Breast epithelium (tissue), 4 donors: ENCODE measurements around the gene SGTB. TPM values are rescaled to one million over a fixed set of nuclear protein-coding genes. Genes with fewer than 3 reads are reported as not detected.
"Not testable (repeated sequence)": the region's sequence is repeated elsewhere in the genome, so short reads cannot be mapped to it uniquely, and the experiment has no call there.

ENCODE experiments used
- DNase-seq, 2 donors: peaks; one replicate each; pipeline ENCODE4 v3.0.0-alpha.2; 2019; ENCODE audit warnings: low spot score in 2 of 2
- H3K27ac ChIP-seq, 2 donors: fragments of 200-600 bp; sonication (generic) in 1 of 2; one replicate each; pipeline ENCODE4 v1.5.1; 2016 to 2019; ENCODE audit warnings: mild to moderate bottlenecking in 1 of 2
- H3K27me3 ChIP-seq, 2 donors: fragments of 200-600 bp; sonication (generic) in 1 of 2; one replicate each; pipeline versions ENCODE4 v1.5.1 to v1.6.0; 2017 to 2019; ENCODE audit warnings: control low read depth in 1 of 2, mild to moderate bottlenecking in 1 of 2
- H3K36me3 ChIP-seq: fragments of 200-600 bp; one replicate; pipeline ENCODE4 v1.5.1; 2019
- H3K4me1 ChIP-seq, 2 donors: fragments of 200-600 bp; sonication (generic); one replicate each; pipeline ENCODE4 v1.5.1; 2016 to 2019; ENCODE audit warnings: control low read depth in 1 of 2
- H3K4me3 ChIP-seq, 3 donors: fragments of 200-600 bp; sonication (generic); 1 replicate in 2 of 3; 2 replicates in 1 of 3; pipeline ENCODE4 v1.5.1; 2016 to 2019; ENCODE audit warnings: mild to moderate bottlenecking in 3 of 3, moderate library complexity in 2 of 3
- H3K9me3 ChIP-seq, 2 donors: fragments of 200-600 bp; sonication (generic) in 1 of 2; one replicate each; pipeline ENCODE4 v1.5.1; 2016 to 2019; ENCODE audit warnings: control low read depth in 1 of 2
- POLR2A ChIP-seq: fragments of 450-650 bp; IDR thresholded peaks from one replicate; pipeline ENCODE4 v1.6.1; 2016; ENCODE audit warnings: antibody characterized with exemption, mild to moderate bottlenecking, moderate library complexity
- POLR2AphosphoS5 ChIP-seq, 3 donors: sonication (generic); formaldehyde crosslinking; IDR thresholded peaks; one replicate each; pipeline ENCODE4 v1.6.1; 2017; ENCODE audit warnings: antibody characterized with exemption in 3 of 3
- intact Hi-C: fragments of 100-400 bp; cut with DNase I; formaldehyde crosslinking; loops from one replicate; pipeline ENCODE4 v1.15.1; 2023; ENCODE audit warnings: low total_unique reads
- total RNA-seq, 3 donors: library from RNA; depleted of rRNA; stranded (reverse); fragments of >200 nt; gene quantifications; one replicate each; pipeline ENCODE4 v1.1.0, GENCODE V29; 2016
- TF ChIP-seq, protein P1 (sequence below), 3 donors: fragments of 450-650 bp; IDR thresholded peaks; one replicate each; pipeline ENCODE4 v1.5.1; 2016 to 2017; ENCODE audit warnings: antibody characterized with exemption in 3 of 3, mild to moderate bottlenecking in 3 of 3, moderate library complexity in 3 of 3

The SGTB gene
- total RNA-seq, 3 donors from 2014 or later = 7.9 to 10.5 (median 8.2) TPM

DNA sequence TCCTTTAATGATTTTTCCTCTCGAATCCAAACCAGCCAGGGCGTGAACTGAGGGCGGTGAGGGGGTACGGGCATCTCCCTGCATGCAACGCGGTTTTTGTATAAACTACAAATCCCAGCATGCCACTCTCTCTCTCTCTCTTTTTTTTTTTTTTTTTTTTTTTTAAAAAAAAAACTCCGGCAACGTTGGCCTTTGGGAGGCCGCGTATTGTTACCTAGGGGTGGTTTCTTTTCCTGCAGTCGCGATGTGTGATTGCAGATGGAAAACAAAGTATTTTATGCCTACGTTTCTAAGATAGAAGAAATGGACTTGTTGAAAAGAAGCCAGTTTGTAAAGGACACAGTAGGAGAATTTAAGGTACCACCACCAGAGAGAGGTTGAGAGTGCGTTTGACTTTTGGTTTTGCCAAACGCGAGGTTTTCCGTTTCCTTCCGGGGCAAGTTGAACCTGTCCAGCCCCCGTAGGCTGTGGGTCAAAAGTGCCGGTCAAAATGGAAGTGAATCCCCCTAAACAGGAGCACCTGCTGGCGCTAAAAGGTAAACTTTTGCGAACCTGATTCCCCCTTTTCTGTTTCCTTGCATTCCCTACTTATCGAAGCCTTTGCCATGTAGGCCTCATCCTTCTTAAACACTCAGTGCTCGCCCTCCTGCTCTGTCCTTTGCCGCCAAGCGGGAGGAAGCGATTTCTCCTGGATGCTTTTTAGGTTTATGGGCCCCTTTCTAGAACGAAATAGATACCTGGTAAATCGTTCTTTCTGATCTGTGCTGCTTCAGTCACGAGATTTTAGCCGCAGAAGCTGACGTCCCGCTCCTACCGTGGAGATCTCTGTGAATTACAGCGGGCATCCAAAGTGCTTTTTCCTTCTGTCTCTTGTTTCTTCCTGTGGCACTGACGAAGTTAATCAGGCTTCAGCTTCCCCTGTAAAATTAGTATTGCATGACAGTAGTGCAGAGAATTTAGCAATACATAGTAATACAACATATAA, 97.0 kb downstream of the SGTB start, which contains the start of the genes SHLD3 and TRAPPC13:
Gene SHLD3 (plus strand): TSS at position 457 of the 985 bp plus-strand sequence. CDS start 4,561 bp downstream, outside the sequence.
Gene TRAPPC13 (plus strand): TSS at position 457 of the 985 bp plus-strand sequence. CDS start 34 bp downstream, at position 491.
- TF ChIP-seq POLR2A = no peak
- peak; percentile 12 to 87 (median 78) for TF ChIP-seq POLR2AphosphoS5 (IDR thresholded peaks at IDR 0.05)
- TF ChIP-seq, protein P1, sequence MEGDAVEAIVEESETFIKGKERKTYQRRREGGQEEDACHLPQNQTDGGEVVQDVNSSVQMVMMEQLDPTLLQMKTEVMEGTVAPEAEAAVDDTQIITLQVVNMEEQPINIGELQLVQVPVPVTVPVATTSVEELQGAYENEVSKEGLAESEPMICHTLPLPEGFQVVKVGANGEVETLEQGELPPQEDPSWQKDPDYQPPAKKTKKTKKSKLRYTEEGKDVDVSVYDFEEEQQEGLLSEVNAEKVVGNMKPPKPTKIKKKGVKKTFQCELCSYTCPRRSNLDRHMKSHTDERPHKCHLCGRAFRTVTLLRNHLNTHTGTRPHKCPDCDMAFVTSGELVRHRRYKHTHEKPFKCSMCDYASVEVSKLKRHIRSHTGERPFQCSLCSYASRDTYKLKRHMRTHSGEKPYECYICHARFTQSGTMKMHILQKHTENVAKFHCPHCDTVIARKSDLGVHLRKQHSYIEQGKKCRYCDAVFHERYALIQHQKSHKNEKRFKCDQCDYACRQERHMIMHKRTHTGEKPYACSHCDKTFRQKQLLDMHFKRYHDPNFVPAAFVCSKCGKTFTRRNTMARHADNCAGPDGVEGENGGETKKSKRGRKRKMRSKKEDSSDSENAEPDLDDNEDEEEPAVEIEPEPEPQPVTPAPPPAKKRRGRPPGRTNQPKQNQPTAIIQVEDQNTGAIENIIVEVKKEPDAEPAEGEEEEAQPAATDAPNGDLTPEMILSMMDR (IDR thresholded peaks at IDR 0.05) = peak in 2 of 3 donors; percentile 31 to 38
- Histone ChIP-seq H3K4me1 (peaks cover 0 to 19% of the 10 kb centered on the region in 2 donors), H3K27ac (peak within 1 kb of the TSS; percentile 86 to 87), H3K27me3 (no peaks in the 10 kb centered on the region), H3K36me3 (no peaks in the 10 kb centered on the region), H3K9me3 (no peaks in the 10 kb centered on the region), H3K4me3 (peak within 1 kb of the TSS; percentile 79 to 85 (median 82))
- peak; percentile 65 to 80 for DNase-seq
- intact Hi-C loops = no loop called here

DNA sequence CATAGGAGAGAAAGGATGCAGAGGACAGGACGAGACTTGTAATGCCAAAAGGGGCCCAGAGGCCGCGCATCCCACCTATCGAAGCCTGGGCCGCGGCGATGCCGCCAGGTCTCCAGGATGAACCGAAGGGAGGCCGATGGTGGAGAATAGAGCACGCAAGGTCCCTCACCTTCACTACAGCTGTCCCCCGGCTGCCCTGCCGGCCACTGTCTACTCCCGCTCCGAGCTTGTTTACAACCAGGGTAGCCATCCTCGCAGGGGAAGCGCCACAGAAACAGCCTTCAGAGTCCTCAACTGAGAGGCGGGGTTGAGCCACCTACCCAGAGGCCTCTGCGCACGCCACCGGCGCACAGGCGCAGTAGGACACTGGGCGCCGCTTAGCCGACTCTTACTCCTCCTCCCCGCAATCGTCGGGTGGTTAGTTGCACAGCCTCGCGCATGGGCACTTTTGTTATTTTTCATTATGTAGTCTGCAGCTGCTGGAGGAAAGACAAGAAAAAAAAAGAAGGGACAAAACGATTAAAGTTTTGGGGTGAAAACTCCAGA, 97.8 kb downstream of the SGTB start, which contains the start of gene TRIM23:
Gene TRIM23 (minus strand): TSS at position 309 of the 546 bp plus-strand sequence. CDS start 59 bp downstream, at position 250.
- Histone ChIP-seq H3K27ac (peak within 1 kb of the TSS; percentile 86 to 87), H3K9me3 (no peaks in the 10 kb centered on the region), H3K36me3 (no peaks in the 10 kb centered on the region), H3K27me3 (no peaks in the 10 kb centered on the region), H3K4me1 (peaks cover 0 to 19% of the 10 kb centered on the region in 2 donors), H3K4me3 (peak within 1 kb of the TSS; percentile 79 to 85 (median 82))
- peak in 2 of 3 donors; percentile 43 to 49 for TF ChIP-seq POLR2AphosphoS5 (IDR thresholded peaks at IDR 0.05)
- TF ChIP-seq, protein P1 (IDR thresholded peaks at IDR 0.05) = no peak
- intact Hi-C loops = no loop called here
- peak; percentile 86 to 89 for DNase-seq

DNA sequence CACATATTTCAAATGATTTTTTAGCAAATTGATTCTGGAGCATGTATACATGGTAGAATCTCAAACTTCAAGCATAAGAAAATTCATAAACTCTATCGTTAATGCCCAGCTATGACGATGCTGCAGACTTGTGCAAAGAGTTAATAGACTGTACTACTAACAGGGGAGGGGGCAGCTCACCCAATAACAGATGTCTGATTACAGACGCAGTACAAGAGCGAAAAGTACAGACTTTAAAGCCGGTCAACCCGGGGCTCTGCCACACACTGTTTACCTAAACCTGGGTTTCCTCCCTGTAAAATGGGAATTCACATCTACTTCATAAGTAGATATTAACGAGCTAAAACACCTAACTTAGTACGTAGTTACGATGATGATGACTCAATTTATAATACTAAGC, 98.4 kb downstream of the SGTB start:
- intact Hi-C loops = no loop called here
- peak overlapping the region; percentile 86 to 87 for H3K27ac ChIP-seq
- TF ChIP-seq, protein P1 (IDR thresholded peaks at IDR 0.05) = no peak
- TF ChIP-seq POLR2AphosphoS5 (IDR thresholded peaks at IDR 0.05) (no peak), POLR2A (no peak)
- DNase-seq = no peak
- H3K9me3 ChIP-seq = no peaks in the 10 kb centered on the region
- H3K36me3 ChIP-seq = no peaks in the 10 kb centered on the region
- peak overlapping the region; percentile 79 to 85 (median 82) for H3K4me3 ChIP-seq
- H3K27me3 ChIP-seq = no peaks in the 10 kb centered on the region
- H3K4me1 ChIP-seq = peaks cover 0 to 19% of the 10 kb centered on the region in 2 donors

DNA sequence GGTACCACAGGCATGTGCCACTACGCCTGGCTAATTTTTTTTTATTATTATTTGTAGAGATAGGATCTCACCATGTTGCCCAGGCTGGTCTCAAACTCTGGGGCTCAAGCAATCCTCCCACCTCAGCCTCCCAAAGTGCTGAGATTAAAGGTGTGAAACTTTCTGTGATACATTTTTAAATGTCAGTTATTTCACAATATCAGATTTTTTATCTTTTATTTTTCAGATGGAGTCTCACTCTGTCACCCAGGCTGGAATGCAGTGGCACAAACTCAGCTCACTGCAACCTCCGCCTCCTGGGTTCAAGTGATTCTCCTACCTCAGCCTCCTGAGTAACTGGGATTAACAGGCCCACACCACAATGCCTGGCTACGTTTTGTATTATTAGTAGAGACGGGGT, 99.9 kb downstream of the SGTB start:
- H3K27ac ChIP-seq, DNase-seq, H3K27me3 ChIP-seq, H3K9me3 ChIP-seq, H3K36me3 ChIP-seq, intact Hi-C loops: not testable (repeated sequence)
- peaks cover 0 to 19% of the 10 kb centered on the region in 2 donors for H3K4me1 ChIP-seq
- H3K4me3 ChIP-seq = peak overlapping the region in 1 of 3 donors; percentile 11

DNA sequence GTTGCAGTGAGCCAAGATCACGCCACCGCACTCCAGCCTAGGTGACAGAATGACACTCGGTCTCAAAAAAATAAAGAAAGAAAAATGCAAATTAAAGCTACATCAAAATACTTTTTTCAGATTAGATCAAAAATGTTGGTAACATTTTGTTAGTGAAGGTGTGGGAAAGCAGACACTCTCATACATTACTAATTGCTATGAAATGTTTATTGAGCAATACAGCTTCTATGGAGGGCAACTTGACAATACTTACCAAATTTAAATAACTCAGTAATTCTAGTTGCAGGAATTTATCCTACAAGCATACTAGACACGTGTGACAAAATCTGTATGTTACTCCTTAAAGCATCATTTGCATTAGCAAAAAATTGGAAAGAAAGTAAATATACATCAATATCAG, 101.9 kb downstream of the SGTB start:
- Histone ChIP-seq H3K4me3 (no peak overlapping the region), H3K9me3 (no peaks in the 10 kb centered on the region), H3K27me3 (no peaks in the 10 kb centered on the region), H3K4me1 (peaks cover 0 to 10% of the 10 kb centered on the region in 2 donors), H3K27ac (no peak overlapping the region), H3K36me3 (no peaks in the 10 kb centered on the region)
- TF ChIP-seq POLR2AphosphoS5 (IDR thresholded peaks at IDR 0.05) = no peak
- TF ChIP-seq, protein P1 (IDR thresholded peaks at IDR 0.05) = no peak
- TF ChIP-seq POLR2A = no peak
- DNase-seq = no peak
- intact Hi-C loops = no loop called here

Other genes with a start within 250 kb of the SGTB start
- gene ADAMTS6, start 240.2 kb downstream of the SGTB start, total RNA-seq = 1 to 10 TPM; 1.4 to 6.0 (median 3.9) TPM
- 1 to 10 TPM in 2 of 3 donors, under 1 TPM in 1; 0.98 to 2.5 (median 1.4) TPM for gene CENPK, start 158.9 kb downstream of the SGTB start, total RNA-seq
- gene PPWD1, start 158.8 kb downstream of the SGTB start, total RNA-seq = 10 to 100 TPM; 59.6 to 71.0 (median 64.0) TPM
- gene TRIM23, start 97.8 kb downstream of the SGTB start, total RNA-seq = 10 to 100 TPM; 15.1 to 28.7 (median 16.2) TPM
- 1 to 10 TPM; 3.6 to 5.1 (median 3.7) TPM for gene SHLD3, start 97.1 kb downstream of the SGTB start, total RNA-seq
- 10 to 100 TPM; 17.4 to 27.4 (median 19.7) TPM for gene TRAPPC13, start 97.1 kb downstream of the SGTB start, total RNA-seq
- 10 to 100 TPM; 12.8 to 15.7 (median 14.9) TPM for gene NLN, start 96 bp upstream of the SGTB start, total RNA-seq
- gene ERBIN, start 204.5 kb upstream of the SGTB start, total RNA-seq = 100 to 1,000 TPM in 1 of 3 donors, 10 to 100 TPM in 2; 63.5 to 131 (median 97.7) TPM